Fibroblast of skin of abdomen (primary cell): Measurements from ENCODE around the gene EFHC1.

Source experiments
- DNase-seq: peaks from one replicate; pipeline ENCODE4 v3.0.0-alpha.2; 2013

EFHC1 gene

GRCh38 chr6:52503323-52503747 lies 83.2 kb downstream of the EFHC1 start:
- peak; percentile 27 for DNase-seq

- peak; percentile 59 for DNase-seq
Observed at GRCh38 chr6:52503851-52504781, 84.0 kb downstream of the EFHC1 start.

GRCh38 chr6:52504782-52505136 lies 84.6 kb downstream of the EFHC1 start:
- DNase-seq, result no peak

DNA sequence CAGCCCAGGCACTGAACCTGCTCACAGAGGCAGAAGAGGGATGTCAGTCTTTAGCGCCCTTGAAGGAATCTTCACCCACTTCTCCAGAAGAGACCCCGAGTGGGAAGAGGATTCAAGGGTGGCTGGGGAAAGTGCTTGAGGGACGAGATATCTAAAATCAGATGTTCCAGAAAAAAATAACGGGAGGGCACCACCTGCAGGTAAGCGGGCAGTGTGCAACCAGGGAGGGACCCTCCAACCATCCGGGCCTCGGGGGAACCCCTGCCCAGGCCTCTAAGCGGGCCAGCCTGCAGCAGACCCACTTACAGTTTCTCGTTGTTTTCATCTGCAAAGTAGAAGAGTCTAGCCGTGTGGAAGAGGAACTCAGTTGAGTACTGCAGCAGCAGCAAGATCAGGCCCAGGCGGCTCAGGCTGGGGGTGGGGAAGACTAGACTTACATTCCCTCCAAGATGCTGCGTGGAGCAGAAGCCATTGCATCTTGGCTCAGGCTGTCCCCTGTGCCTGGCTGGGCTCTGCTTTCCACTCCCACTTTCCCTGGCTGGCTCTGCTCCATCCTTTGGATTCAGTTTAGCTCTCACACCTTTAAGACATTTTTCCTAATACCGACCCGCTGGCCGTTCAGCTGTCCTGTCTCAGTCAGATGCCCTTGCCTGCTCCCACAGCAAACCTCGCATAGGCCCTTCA lies 85.7 kb downstream of the EFHC1 start:
- no peak for DNase-seq

- DNase-seq, result no peak
Observed at GRCh38 chr6:52506476-52506875, 86.3 kb downstream of the EFHC1 start.

DNA sequence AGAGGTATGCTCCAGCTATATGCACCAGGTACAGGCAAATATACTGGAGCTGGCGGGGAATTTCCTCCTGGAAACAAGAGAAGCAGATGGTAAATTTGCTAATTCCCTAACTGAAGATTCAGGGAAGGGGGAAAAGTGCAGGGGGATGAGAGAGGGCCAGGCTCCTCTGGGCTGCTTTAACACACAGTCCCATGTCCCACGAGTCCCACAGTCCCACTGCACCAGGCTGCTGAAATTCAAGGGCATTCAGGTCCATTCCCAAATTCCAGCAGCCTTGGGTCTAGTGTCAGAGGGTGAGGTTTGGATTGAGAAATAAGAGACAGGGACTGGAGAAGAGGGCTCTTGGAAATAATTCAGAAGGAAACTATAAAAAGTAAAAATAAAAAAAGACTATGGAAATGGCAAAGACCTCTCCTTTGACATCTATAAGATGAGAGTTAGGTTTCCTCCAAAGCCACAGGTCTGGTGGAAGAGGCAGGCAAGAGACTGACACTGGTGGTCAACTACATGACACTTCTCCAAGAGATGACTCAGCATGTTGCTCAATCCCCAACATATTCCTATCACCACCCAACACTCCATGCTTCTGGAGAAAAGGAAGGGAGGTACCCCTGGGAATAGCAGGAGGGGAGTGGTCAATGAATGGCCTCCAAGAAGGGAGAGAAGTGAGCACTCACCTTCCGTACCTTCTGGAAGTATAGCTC lies 87.6 kb downstream of the EFHC1 start:
- DNase-seq, result peak; percentile 76

DNA sequence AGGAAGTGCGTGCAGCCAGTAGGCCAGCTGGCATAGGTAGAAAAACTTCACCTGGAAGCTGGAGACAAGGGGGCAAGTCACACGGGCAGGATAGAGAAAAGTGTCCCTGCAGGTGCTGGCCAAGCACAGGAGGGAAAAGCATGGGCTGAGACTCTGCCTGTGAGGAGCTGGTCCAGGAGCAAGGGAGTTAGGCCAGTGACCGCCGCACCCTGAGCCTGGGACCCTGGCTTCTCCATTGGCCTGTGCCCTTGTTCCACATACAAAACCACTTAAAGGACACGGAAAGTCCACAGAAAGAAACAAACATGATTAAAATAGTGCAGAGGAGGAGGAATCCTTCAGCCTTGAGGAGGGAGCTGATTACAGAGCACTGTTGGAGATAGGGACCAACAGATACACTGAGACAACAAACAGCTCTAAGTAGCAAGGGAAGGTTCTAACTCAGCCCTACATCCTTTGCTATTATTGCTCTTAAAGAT lies 88.2 kb downstream of the EFHC1 start:
- DNase-seq, result no peak

DNA sequence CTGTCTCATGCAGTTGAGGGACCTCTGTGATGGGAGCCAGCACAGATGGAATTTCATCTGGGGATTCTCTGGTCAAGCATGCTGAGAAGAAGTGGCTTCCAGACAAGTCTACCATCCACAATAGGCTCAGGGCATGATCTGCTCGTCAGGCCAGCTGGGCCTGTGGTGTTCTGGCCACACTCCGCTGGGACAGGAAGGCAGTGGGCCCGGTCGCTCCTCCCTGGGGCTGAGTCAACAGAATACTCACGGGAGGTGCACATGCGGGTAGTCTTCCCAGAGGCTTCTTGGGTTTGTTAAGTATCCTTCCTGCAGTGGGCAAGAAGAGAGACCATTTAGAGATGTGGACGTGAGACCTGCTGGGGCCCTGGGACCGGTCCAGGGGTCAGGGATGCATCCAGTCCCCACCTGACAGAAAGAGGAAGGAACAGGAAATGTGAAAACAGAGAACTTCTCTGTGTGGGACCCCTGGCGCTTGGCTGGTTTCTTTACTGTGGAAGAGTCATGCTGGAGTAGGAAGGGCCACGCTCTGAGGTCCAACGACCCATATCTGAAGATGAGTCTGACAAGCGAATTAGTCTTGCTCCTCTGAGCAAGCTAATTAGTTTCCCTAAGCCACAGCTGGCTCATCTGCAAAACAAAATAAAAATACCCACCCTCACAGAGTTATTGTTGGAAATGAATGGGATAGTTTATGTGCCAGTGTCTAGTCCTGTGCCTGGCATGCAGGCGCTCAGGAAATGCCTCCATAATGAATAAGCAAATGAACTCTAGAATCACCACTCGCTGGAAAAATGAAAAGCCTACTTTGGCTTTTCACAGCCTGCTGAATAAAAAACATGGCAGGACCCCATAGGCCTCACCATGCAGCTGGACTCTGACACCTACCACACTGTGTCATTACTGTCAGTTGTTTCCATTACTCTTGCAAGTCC lies 89.4 kb downstream of the EFHC1 start:
- DNase-seq, result no peak

DNA sequence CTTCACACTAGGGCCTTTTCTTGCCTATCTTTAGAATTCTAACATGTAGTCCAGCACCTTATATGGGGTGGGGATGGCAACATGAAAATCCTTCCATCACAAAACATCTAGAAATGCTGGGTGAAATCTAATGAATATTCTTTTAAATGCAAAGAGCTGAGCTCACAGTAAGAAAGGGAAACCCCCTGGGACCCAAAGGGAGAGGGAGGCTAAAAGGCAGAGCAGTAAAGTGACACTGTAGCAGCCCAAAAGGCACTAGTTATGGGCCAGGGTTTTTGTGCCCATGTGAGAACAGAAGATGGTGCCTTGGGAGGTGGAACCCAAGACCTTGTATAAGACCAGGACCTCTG lies 90.0 kb downstream of the EFHC1 start:
- DNase-seq, result no peak

GRCh38 chr6:52511163-52511562 lies 91.0 kb downstream of the EFHC1 start:
- DNase-seq, result no peak

DNA sequence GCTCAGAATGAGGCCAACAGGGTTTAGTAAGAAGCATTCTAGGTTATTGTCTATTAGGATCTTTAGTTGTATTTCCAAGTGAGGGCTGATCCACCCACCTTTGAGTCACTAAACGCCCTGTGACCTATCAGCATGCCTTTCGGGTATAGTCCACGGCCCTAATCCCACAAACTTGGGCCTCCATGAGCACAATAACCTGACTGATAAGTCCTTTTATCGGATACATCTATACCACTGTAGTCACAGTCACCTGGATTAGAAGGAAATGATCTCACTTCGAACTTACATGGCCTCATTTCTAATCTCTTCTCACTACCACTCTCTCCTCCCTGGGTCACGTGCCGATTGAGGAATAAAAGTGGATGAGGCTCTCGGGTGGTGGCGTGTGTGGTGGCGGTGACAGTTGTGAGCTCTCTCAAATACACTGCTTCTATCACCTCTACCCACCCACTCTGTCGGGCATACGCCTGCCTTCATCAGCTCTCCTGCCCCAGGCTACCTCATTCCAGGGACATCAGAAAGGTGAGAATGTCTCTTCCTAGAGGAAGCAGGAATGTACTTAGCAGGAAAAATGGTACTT lies 91.5 kb downstream of the EFHC1 start:
- no peak for DNase-seq

DNA sequence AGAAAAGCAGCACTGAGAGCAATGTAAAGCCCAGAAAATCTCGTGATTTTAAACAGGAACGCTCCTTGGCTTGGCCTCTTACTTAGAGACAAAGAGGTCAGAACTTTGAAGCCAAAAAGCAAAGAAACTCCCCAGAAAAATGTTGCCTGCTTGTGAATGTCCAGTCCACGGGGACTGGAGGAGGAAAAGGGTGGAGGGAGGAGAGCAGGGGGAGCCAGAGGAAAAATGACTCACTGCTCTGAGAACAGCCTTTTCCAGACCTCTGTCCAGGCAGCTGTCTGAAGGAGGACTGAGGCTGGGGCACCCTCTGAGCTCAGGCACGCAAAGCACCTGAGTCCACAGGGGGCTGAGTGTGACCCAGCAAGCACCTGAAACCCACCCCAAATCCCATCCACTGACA lies 92.1 kb downstream of the EFHC1 start:
- DNase-seq, result peak; percentile 65

DNA sequence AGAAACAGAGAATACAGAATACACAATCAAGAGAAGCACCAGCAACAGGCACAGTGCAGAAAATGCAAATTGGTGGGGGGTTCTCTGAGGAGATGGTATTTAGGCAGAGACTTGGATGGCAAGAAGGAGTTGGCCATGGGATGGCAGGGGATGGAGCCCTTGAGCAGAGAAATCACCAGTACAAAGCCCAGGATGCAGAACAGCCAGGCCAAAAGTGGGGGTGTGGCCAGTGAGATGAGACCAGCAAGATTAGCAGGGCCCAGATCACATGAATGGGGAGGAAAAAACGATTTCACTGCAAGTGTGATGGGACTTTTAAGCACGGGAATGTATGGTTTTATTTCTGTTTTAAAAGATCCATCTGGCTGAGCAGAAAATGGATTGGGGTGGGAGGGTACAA lies 93.3 kb downstream of the EFHC1 start:
- no peak for DNase-seq

- no peak for DNase-seq
Observed at GRCh38 chr6:52513896-52514295, 93.8 kb downstream of the EFHC1 start.

GRCh38 chr6:52514514-52514913 lies 94.4 kb downstream of the EFHC1 start:
- peak; percentile 86 for DNase-seq

DNA sequence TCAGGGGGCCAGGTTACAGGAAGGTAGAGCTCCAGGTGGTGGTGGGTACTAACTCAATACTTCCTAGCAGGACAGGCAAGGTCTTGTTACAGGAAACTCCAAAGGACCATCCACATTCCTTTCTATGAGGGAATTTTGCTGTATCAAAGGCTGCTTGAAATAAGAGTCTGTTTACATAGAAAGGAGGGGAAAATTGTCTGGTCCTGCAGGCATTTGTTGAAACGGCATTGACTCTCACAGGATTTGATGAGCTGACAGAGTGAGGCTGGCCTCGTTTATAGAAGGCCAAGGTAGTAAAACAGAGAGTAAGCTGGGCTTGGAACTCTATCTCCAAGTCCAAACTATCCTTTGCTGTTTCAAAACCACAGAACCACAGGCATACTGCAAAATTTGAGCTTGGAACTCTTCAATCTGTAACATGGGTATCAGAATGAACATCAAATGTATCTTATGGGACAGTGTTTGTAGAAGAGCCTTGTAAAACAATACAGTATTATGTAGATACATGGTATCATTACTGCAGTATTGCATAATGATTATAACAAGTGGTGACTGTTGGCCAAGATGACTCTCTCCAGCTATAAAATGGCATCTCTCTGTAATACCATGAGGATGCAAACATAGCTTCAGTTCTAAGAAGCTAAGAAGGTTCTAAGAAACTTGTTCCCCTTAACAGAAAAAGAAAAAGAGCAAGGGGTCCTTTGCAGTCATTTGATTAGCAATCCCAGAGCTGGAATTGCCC lies 95.2 kb downstream of the EFHC1 start:
- peak; percentile 49 for DNase-seq

DNA sequence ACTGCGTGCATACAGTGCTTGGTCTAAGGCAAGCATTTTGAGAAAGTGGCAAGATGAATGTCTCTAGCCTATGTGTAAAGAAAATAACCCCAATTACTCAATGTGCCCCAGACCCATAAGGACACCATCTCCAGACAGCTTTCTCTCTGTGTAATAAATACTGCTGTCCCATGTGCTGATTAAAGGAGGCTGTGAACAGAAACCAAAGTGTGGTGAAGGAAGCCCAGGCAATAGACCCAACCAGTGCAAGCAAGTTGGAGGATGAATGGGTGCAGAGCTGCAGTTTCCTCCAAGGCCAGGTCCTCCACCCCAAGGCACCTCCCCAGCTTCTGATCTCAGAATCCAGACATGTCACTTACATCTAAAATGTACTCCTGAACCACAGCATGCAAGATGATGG lies 96.1 kb downstream of the EFHC1 start:
- DNase-seq, result no peak

DNA sequence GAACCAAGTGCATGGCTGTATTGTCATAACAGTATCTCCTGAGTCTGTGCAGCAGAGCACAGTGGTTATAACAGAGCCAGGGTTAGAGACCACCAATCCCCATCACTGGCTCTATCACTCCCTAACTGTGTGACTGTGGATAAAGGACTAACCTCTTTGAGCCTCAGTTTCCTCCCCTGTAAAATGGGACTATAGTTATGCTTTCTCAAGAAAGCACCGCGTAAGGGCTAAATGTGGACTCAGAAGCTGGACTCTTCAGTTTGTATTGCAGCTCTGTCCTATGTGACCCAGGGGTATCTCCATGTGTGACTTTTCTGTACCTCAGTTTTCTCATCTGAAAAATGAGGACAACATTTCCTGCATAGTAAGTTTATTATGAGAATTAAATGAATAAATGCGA lies 96.8 kb downstream of the EFHC1 start:
- no peak for DNase-seq

DNA sequence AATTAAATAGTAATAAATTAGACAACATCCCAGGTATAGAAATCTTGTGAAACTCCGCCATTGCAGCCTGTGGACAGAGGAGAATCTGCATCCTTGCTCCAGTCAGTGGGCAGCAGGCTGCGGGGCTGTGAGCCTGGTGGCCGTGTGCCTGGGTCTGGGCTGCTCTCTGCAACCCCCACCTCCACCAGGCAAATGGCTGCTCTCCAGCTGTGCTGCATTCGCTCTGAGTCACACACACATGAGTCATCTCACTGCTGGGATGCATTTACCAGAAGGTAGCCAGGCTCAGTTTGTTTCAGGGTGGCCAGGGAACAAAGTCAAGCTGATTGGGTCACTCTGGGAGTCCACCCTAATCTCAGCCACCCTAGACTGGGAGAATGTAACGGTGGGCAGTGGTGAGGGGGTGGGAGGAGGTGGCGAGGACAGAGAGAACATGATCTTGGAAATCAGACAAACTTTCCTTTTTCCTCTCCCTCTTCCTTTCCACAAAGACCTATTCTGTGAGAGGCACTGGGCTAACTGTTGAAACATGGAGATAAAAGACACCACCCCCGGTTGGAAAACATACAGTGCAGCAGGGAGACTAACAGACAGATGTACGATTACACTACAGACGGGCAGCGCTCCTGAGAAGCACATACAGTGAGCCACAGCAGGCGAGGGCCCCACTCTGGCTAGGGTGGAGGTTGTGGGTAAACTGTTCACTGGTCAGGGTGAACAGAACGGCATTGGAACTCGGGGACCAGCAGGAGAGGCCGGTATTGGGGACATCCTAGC lies 97.5 kb downstream of the EFHC1 start:
- peak; percentile 97 for DNase-seq

DNA sequence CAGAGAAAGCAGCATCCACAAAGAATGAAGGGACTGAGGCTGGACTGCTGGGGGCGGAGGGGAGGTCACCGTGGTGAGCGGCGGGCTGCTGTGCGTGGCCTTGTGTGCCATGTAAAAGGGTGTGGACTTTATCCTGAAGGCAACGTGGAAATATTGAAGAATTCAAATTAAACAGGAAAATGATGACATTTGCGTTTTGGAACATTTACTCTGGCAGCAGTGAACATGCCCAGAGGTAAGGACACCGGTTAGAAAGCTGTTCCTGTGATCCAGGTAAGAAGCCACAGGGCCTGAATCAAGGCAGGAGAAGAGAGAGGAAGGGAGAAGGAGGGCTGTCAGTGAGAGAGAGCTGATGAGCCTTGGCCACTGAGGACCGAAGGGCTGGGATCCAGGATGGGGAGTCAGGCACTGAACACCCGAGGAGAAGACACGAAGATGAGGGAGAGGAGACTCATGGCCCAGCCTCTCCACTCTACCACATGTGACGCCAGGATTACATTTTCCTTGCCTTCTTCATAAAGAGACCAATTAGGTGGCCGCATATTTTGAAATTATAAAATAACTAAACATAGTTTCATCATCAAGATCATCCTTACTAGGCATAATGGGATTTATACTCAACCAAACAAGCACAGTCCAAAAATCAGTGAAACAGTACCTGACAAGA lies 98.3 kb downstream of the EFHC1 start:
- no peak for DNase-seq
